CD4-positive, alpha-beta T cell (primary cell): ENCODE data around the gene DCP2. TPM values are rescaled to one million over a fixed set of nuclear protein-coding genes. Genes with fewer than 3 reads are reported as not detected.

Experiments
- ATAC-seq: fragments of 200-7000 bp; cut with Tn5 transposase; one replicate; pipeline ENCODE4 v1.10.0; 2022; ENCODE audit warnings: mild to moderate bottlenecking; ENCODE audit not compliant: poor library complexity
- CTCF ChIA-PET: fragments of 350-600 bp; sonication (Branson Sonifier 250); formaldehyde crosslinking; loops from one replicate; lab custom pipeline; 2021; ENCODE audit warnings: antibody characterized with exemption, inconsistent platforms; lab: Charles Lee
- POLR2A ChIA-PET: fragments of 350-600 bp; sonication (Branson Sonifier 250); formaldehyde crosslinking; loops from one replicate; lab custom pipeline; 2021; ENCODE audit warnings: antibody characterized with exemption, inconsistent platforms; lab: Charles Lee
- DNase-seq, 14 experiments: peaks; one replicate each; pipeline ENCODE4 v3.0.0-alpha.2; 2013 to 2020; ENCODE audit warnings: mixed read lengths in 2 of 14
- H3K27ac ChIP-seq, 2 donors: one replicate each; pipeline versions ENCODE4 v1.5.1 to v1.7.0; 2013; ENCODE audit warnings: low read length in 2 of 2, low read depth in 1 of 2, mild to moderate bottlenecking in 1 of 2
- H3K27me3 ChIP-seq, 2 experiments: 1 replicate in 1 of 2; 2 replicates in 1 of 2; pipeline versions ENCODE4 v1.6.1 to v1.7.0; 2013; ENCODE audit warnings: low read length in 2 of 2, control low read depth in 1 of 2, mild to moderate bottlenecking in 1 of 2, moderate library complexity in 1 of 2; ENCODE audit not compliant: insufficient read depth in 2 of 2, control insufficient read depth in 1 of 2
- H3K36me3 ChIP-seq: one replicate; pipeline ENCODE4 v1.6.1; 2013; ENCODE audit warnings: low read length, control low read depth; ENCODE audit not compliant: insufficient read depth
- H3K4me1 ChIP-seq: one replicate; pipeline ENCODE4 v1.6.1; 2013; ENCODE audit warnings: low read length, control low read depth; ENCODE audit not compliant: insufficient read depth
- H3K4me3 ChIP-seq: one replicate; pipeline ENCODE4 v1.5.1; 2013; ENCODE audit warnings: mild to moderate bottlenecking, low read length, moderate library complexity
- H3K9me3 ChIP-seq, 2 experiments: 1 replicate in 1 of 2; 2 replicates in 1 of 2; pipeline versions ENCODE4 v1.6.1 to v1.7.0; 2013; ENCODE audit warnings: low read length in 2 of 2, mild to moderate bottlenecking in 2 of 2, control low read depth in 1 of 2, moderate library complexity in 1 of 2; ENCODE audit not compliant: control insufficient read depth in 1 of 2, insufficient read depth in 1 of 2
- H3K27ac Mint-ChIP-seq: one replicate; pipeline ENCODE4 v1.8.0; 2020; ENCODE audit warnings: mixed read lengths
- H3K27me3 Mint-ChIP-seq: one replicate; pipeline ENCODE4 v1.8.0; 2021; ENCODE audit warnings: mixed read lengths
- H3K36me3 Mint-ChIP-seq: one replicate; pipeline ENCODE4 v1.8.0; 2021; ENCODE audit warnings: low read depth, mixed read lengths
- H3K4me1 Mint-ChIP-seq: one replicate; pipeline ENCODE4 v1.8.0; 2021; ENCODE audit warnings: low read depth, mixed read lengths
- H3K4me3 Mint-ChIP-seq: one replicate; pipeline ENCODE4 v1.8.0; 2020; ENCODE audit warnings: mild to moderate bottlenecking, mixed read lengths
- H3K9me3 Mint-ChIP-seq: one replicate; pipeline ENCODE4 v1.8.0; 2020; ENCODE audit warnings: mixed read lengths
- intact Hi-C, 2 experiments: fragments of 100-400 bp; cut with DNase I in 1 of 2; cut with micrococcal nuclease in 1 of 2; formaldehyde crosslinking; loops; one replicate each; pipeline versions ENCODE4 v1.15.1 to v1.9.0; 2023 to 2025; cut with DNase I, micrococcal nuclease
- total RNA-seq, 174 experiments: library from RNA in 2 of 174; stranded (reverse) in 2 of 174; gene quantifications; one replicate each; pipeline ENCODE4 v1.2.3 and lab custom pipeline; 2021 to 2026
- TF ChIP-seq, protein P1 (sequence below): fragments of 200-600 bp; IDR thresholded peaks from one replicate; pipeline ENCODE4 v1.8.0; 2022; ENCODE audit warnings: antibody characterized with exemption, mild to moderate bottlenecking

Gene DCP2
- total RNA-seq, 2 experiments from 2014 or later = 86.3 to 87.1 TPM

DNA sequence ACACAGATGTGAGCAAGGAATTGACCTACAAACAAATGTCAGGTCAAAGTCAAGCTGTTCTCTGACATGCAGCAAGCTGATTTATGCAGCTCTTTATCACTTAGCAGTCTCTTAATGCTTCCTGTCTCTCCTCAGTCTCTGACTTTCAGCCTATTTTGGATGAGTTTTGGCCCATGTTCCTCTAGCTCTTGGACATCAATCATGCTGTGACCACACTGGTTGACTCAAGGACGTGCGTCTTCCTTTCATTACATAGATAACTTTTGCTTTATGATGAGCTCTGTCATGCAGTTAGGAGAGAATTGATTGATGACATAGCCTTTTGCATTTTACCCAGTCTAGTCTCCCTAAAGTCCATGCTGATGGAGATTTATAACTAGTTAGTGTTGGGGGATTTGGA, 45.1 kb upstream of the DCP2 start:
- no peak for DNase-seq
- Mint-ChIP-seq H3K27me3 (no peaks in the 10 kb centered on the region), H3K4me3 (no peak overlapping the region), H3K36me3 (no peaks in the 10 kb centered on the region), H3K27ac (no peak overlapping the region), H3K4me1 (peaks cover 51% of the 10 kb centered on the region), H3K9me3 (no peaks in the 10 kb centered on the region)
- no peak overlapping the region for H3K4me3 ChIP-seq
- H3K4me1 ChIP-seq = peaks cover 40% of the 10 kb centered on the region
- POLR2A ChIA-PET = interaction anchor here (0.7 kb wide), 1 partner anchor 1701 kb away, joined by 3 read pairs; no protein-coding TSS in a partner anchor
- no peaks in the 10 kb centered on the region for H3K36me3 ChIP-seq
- ATAC-seq = no peak
- no peaks in the 10 kb centered on the region for H3K9me3 ChIP-seq
- intact Hi-C loops = no loop called here
- TF ChIP-seq, protein P1, sequence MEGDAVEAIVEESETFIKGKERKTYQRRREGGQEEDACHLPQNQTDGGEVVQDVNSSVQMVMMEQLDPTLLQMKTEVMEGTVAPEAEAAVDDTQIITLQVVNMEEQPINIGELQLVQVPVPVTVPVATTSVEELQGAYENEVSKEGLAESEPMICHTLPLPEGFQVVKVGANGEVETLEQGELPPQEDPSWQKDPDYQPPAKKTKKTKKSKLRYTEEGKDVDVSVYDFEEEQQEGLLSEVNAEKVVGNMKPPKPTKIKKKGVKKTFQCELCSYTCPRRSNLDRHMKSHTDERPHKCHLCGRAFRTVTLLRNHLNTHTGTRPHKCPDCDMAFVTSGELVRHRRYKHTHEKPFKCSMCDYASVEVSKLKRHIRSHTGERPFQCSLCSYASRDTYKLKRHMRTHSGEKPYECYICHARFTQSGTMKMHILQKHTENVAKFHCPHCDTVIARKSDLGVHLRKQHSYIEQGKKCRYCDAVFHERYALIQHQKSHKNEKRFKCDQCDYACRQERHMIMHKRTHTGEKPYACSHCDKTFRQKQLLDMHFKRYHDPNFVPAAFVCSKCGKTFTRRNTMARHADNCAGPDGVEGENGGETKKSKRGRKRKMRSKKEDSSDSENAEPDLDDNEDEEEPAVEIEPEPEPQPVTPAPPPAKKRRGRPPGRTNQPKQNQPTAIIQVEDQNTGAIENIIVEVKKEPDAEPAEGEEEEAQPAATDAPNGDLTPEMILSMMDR = no peak
- H3K27ac ChIP-seq = no peak overlapping the region
- no peaks in the 10 kb centered on the region for H3K27me3 ChIP-seq
- CTCF ChIA-PET = interaction anchor here (1.0 kb wide), 1 partner anchor 8 kb away, joined by 3 read pairs; no protein-coding TSS in a partner anchor

DNA sequence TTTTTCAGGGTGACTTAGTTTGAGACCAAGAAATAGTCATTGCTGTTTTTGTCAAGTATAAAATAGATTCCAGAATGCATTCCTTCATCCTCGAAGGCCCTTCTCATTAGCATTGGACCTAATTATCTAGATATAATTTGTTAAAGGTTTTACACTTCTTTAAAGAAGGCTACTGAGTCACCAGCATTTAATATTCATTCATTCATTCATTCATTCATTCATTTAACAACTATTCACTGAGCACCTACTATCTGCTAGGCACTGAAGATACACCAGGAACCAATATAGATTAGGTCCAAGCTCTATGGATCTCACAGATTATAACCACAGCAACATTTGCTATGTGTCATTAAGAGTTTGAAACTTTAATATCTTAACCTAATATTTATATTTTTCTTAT, 43.5 kb upstream of the DCP2 start:
- peaks cover 30% of the 10 kb centered on the region for H3K4me1 ChIP-seq
- H3K36me3 ChIP-seq = no peaks in the 10 kb centered on the region
- POLR2A ChIA-PET = no interaction called here
- Mint-ChIP-seq H3K36me3 (no peaks in the 10 kb centered on the region), H3K27me3 (no peaks in the 10 kb centered on the region), H3K4me1 (peaks cover 44% of the 10 kb centered on the region), H3K27ac (no peak overlapping the region), H3K4me3 (no peak overlapping the region), H3K9me3 (no peaks in the 10 kb centered on the region)
- intact Hi-C loops = no loop called here
- H3K27ac ChIP-seq = no peak overlapping the region
- CTCF ChIA-PET = no interaction called here
- TF ChIP-seq, protein P1 = no peak
- no peaks in the 10 kb centered on the region for H3K9me3 ChIP-seq
- DNase-seq (no peak), ATAC-seq (no peak)
- H3K27me3 ChIP-seq = no peaks in the 10 kb centered on the region
- H3K4me3 ChIP-seq = no peak overlapping the region

DNA sequence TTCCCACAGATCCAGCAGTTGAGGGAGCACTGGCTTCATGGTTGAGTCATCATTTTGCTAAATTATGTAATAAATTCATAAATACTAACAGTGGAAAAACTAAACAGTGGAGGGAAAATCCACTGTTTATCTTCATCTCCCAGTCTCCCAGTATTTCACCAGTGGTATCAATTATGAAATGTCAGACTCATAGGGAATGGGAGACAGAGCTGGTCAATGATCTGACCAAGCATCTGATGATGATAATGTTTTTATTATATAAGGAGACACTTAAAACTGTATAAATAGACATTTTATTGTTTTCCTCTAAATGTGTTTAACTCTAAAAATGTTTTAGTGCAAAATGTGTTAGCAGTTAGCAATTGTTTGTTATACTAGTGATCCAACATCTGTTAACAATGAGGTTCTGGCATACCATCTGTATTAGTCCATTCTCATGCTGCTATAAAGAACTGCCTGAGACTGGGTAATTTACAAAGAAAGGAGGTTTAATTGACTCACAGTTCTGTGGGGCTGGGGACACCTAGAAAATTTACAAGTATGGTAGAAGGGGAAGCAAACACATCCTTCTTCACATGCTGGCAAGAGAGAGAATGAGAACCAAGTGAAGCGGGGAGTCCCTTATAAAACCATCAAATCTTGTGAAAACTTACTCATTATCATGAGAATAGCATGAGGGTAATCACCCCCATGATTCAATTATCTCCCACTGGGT, 42.8 kb upstream of the DCP2 start:
- no peaks in the 10 kb centered on the region for H3K27me3 ChIP-seq
- POLR2A ChIA-PET = no interaction called here
- Mint-ChIP-seq H3K9me3 (no peaks in the 10 kb centered on the region), H3K36me3 (no peaks in the 10 kb centered on the region), H3K27me3 (no peaks in the 10 kb centered on the region), H3K4me1 (peaks cover 37% of the 10 kb centered on the region), H3K27ac (no peak overlapping the region), H3K4me3 (no peak overlapping the region)
- DNase-seq (peak in 1 of 14 experiments; percentile 19), ATAC-seq (no peak)
- intact Hi-C loops = no loop called here
- TF ChIP-seq, protein P1 = no peak
- CTCF ChIA-PET = no interaction called here
- no peak overlapping the region for H3K27ac ChIP-seq
- H3K36me3 ChIP-seq = no peaks in the 10 kb centered on the region
- no peak overlapping the region for H3K4me3 ChIP-seq
- H3K4me1 ChIP-seq = peaks cover 25% of the 10 kb centered on the region
- H3K9me3 ChIP-seq = no peaks in the 10 kb centered on the region
